HG03280 (cell line): ENCODE data around the gene APOBEC3F.

Experiments used
- ATAC-seq: cut with Tn5 transposase; IDR thresholded peaks from one replicate; pipeline ENCODE4 v1.9.1; 2021; ENCODE audit warnings: mild to moderate bottlenecking, moderate library complexity; ENCODE audit not compliant: unreplicated experiment

APOBEC3F gene

DNA sequence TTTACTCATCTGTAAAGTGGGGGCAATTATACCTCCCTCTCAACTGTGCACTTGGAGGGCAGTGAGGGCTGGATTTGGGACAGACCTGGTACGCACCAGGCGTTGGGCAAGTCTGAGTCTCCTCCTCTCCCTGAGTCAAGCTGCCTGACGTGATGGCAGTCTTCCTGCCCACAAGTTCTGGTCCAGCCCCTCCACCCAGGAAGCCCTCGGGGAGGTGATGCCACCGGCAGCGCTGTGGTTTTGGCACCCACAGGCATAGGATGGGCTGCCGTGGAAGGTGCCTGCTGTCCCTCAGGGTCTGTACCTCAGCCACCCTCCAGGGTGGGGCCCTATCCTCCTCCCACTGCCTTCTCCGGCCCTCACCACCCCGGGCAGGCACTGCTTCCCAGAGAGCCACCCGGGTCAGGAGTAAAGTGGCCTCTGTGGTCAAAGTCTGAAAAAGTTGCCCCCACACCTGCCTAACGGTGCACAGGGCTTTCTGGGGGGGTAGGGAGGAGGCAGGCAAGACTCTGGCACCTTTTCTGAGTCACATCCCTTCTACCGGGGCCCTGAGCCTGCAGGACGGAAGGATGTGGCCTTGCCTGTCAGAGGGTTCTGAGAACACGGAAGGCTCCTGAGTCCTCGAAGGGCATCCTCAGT lies 49.9 kb downstream of the APOBEC3F start:
- no peak for ATAC-seq

DNA sequence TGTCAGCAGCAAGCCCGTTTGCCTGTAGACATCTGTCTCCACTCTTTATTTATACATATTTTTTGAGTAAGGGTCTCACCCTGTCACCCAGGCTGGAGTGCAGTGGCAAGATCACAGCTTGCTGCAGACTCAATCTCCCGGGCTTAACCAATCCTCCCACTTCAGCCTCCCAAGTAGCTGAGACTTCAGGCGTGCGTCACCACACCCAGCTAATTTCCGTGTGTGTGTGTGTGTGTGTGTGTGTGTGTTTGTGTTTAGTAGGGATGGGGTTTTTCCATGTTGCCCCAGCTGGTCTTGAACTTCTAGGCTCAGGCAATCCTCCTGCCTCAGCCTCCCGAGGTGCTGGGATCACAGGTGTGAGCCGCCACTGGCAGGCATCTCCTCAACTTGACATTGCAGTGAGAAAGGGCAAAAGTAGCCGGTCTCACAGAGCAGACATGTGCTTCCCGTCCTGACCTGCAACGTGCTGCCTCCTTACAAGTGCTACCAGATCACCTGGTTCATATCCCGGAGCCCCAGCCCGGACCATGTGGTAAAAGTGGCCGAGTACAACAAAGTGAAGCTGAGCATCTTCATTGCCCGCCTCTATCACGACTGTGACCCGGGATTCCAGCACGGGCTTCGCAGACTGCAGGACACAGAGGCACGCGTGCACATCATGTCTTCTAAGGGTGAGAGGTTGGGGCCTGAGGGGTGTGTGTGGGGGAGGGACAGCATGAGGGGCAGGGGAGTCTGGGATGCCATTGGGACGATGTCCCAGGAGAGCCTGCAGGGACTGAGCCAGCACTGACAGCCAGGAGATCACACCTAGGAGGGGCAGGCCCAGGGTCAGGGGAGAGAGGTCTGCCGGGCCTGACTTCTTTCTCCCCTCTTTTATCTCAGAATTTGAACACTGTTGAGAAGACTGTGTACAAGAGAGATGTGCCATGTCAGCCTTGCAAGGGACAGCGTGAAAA lies 50.7 kb downstream of the APOBEC3F start:
- ATAC-seq: no peak

DNA sequence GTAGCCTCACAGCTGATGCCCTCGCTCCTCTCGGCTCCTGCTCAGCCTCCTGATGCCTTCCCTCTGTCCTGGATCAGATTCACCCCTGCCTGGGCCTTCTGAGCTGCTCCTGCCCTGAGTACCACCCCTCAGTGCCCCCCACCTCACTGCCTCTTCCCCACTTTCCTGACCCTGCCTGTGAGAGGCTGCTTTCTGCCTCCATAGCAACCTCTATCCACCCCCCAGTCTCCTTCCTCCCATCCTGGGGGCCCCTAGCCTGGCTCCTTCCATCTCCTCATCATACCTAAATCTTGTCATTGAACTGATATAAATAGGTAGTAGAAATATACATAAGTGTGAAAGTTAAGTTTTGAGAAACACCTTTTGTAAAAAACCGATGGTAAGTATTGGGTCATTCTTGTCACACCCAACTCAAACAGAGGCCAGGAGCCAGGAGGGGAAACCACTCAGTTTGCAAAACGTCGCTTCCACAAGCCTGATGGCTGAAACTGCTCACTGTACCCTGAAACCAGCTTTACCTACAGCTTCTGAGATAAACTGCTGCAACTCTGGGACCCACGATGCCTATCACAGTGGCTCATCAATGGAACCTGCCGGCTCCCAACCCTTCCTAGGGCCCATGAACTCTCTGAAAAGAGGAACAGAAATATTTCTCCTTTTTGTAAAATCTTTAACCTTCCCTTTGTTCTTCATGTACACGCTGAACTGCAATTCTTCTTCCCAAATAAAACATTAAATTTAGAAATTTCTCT lies 51.6 kb downstream of the APOBEC3F start:
- ATAC-seq: no peak

DNA sequence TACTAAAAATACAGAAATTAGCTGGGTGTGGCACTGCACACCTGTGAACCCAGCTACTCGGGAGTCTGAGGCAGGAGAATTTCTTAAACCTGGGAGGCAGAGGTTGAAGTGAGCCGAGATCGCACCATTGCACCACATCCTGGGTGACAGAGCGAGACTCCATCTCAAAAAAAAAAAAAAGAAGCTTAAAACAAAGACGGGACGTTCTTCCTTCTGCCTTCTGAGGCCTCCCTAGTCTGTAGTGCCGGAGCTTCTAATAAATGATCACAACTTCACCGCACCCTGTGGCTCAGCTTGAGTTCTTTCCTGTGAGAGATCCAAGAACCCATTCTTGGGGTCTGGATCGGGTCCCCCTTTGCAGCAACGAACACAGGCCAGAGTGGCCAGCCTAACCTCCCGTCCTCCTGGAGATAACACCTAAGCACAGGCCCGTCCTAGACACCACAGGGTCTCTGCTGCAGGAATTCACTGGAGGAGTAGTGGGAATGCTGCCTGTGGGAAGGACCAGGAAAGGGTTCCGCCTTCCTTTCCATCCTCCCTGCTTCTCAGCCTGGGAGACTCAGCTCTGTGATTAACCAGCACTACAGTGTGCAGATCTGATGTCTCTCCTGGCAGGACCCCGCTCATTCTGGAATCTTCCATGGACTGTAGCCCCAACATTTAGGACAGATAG lies 54.2 kb downstream of the APOBEC3F start:
- no peak for ATAC-seq

DNA sequence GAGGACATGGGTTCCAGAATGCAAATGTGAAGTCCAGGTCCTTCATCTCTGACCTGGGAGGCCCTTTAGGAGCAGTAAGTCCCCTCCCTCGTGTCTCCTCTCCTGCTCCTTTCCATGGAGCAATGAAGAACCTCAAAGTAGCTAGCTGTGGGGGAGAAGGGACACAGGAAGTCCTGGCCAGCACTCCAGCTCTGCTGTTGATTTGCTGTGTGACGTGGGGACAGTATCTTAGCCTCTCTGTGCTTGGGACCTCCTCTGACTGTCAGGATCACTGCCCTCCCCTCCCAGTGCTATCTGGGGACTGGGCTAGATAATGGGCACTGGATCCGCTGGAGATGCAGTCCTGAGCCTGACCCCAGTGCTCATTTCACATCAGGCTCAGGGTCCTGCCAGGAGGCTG lies 55.3 kb downstream of the APOBEC3F start:
- no peak for ATAC-seq

DNA sequence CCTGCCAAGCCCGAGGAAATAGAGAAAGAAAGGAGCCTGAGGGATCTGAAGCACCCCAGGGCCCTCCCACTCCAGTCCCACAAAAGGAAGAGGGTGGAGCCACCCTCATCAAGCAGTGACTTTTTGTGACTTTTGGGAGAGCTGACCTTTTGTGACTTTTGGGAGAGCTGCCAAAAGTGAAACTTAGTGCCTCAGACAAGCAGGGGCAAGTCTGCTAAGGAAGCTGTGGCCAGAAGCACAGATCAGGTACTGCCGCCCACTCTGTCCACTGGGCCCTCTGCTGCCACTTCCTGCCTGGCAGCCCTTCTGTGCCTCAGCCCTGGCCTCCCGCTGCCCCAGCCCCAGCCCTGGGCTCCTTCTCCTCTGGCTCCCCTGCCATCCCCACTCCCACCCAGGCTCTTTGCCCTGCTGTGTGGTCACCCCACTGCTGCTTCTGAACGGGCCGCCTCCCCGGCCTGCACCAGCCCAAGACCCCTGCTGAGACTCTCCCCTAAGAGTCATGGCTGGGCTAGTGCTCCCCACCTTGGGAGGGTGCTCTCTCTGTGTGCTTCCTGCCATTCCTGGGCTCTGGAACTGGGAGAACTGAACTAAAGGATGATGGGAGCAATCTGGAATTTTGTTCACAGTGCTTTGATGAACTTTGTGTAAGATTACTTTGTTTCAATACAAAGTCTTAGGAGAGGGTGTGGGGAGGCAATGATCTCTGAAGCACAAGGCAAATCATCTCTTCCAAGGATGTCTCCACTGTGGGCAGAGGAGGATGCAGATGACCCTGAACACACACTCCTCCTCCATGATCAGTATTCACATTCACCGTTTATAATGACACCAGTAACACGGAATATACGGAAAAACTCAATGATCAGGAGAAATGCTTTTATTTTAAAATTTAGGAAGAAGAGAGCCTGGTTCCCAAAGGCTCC lies 56.7 kb downstream of the APOBEC3F start, which contains the start of gene APOBEC3H:
Gene APOBEC3H (plus strand): TSS at position 147 of the 923 bp plus-strand sequence. CDS start 3,035 bp downstream, outside the sequence.
- ATAC-seq: peak; percentile 36

DNA sequence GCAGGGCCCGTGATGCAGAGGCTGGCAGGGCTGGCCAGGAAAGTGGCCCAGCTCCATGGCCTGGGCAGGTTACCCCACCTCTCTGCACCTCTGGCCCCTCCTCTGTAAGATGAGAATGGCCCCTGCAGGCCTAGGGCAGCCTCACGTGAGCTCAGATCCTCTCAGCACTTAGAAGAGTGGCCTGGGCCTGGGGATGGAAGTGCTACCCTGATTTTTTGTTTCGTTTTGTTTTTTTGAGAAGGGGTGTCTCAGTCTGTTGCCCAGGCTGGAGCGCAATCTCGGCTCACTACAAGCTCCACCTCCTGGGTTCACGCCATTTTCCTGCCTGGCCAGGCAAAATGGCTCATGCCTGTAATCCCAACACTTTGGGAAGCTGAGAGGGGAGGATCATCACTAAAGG lies 57.4 kb downstream of the APOBEC3F start:
- ATAC-seq: no peak

DNA sequence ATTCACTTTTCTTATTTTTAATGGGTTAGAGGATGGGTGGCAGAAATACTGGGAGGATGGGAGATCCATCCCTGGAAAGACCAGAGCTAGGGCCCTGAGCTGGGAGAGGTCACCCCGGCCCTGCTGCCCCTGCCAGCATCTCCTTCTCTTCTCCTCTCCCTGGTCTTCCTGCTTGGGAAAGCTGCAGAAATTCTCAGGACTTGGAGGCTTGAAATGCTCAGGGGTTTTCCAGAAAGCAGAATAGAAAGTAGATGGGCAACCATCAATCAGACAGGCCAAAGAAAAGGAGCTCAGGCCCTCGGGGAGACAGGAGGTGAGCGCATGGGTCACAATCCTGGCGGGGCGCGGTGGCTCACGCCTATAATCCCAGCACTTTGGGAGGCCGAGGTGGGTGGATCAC lies 57.9 kb downstream of the APOBEC3F start:
- ATAC-seq: no peak

DNA sequence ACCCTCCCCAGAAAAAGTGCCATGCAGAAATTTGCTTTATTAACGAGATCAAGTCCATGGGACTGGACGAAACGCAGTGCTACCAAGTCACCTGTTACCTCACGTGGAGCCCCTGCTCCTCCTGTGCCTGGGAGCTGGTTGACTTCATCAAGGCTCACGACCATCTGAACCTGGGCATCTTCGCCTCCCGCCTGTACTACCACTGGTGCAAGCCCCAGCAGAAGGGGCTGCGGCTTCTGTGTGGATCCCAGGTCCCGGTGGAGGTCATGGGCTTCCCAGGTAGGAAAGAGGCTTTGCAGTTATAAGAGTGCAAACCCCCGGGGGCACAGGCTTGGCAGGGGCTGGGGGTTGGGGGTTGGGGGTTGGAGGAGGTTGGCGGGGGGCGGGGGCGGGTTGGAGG lies 60.6 kb downstream of the APOBEC3F start:
- no peak for ATAC-seq

DNA sequence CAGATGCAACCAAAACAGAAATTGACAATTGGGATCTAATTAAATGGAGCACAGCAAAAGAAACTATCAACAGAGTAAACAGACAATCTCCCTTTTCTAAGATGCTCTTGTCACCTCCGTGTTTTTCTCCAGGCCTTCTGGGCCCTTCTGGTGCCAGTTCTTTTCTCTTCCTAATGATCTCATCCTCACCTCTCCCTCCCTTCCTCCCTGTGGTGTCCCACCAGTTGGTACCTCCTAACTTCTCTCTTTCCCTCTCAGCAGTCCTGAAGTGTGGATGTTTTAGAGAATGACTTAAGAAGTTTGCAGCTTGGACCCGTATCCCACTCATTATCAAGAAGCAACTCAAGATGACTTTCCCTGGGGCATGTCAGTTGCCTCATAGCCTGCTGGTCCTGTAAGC lies 62.8 kb downstream of the APOBEC3F start:
- no peak for ATAC-seq
